HG02571 (cell line): ENCODE data around the gene MORC3.
"Not testable (repeated sequence)": the region's sequence is repeated elsewhere in the genome, so short reads cannot be mapped to it uniquely, and the experiment has no call there.

Experiments used
- ATAC-seq: cut with Tn5 transposase; IDR thresholded peaks from one replicate; pipeline ENCODE4 v1.9.1; 2021; ENCODE audit warnings: mild to moderate bottlenecking, moderate library complexity; ENCODE audit not compliant: unreplicated experiment

MORC3 gene, protein sequence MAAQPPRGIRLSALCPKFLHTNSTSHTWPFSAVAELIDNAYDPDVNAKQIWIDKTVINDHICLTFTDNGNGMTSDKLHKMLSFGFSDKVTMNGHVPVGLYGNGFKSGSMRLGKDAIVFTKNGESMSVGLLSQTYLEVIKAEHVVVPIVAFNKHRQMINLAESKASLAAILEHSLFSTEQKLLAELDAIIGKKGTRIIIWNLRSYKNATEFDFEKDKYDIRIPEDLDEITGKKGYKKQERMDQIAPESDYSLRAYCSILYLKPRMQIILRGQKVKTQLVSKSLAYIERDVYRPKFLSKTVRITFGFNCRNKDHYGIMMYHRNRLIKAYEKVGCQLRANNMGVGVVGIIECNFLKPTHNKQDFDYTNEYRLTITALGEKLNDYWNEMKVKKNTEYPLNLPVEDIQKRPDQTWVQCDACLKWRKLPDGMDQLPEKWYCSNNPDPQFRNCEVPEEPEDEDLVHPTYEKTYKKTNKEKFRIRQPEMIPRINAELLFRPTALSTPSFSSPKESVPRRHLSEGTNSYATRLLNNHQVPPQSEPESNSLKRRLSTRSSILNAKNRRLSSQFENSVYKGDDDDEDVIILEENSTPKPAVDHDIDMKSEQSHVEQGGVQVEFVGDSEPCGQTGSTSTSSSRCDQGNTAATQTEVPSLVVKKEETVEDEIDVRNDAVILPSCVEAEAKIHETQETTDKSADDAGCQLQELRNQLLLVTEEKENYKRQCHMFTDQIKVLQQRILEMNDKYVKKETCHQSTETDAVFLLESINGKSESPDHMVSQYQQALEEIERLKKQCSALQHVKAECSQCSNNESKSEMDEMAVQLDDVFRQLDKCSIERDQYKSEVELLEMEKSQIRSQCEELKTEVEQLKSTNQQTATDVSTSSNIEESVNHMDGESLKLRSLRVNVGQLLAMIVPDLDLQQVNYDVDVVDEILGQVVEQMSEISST

DNA sequence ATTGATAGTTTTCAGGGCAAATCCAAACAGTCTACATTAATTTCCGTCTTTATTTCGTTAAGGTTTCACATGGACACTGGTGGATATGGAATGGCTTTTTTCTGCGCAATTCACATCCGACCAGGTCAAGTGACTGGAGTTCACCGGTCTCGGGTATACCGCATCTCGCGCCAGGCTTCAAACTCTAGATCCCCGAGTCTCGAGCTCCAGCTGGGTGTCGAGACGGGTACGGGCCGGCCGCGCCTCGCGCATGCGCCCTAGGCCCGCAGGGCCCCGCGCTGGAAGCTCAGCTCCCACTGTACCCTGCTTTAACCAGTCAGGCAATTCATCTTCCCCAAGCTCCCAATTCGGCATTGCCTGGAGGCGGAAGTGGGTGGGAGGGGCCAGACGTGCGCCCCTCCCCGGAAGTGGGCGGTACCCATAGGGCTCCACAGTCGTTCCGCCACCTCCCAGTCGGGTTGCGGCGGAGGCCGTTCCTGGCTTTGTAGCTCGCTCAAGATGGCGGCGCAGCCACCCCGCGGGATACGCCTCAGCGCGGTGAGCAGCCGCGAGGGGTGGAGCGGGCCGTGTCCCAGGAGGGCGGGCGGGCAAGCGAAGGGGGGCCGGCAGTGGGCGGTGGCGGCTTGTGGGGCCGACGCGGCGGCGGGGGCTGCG lies at the start of gene MORC3:
TSS of gene MORC3 (plus strand) at position 431 of the 654 bp plus-strand sequence. CDS start at position 499, 68 bp downstream.
- ATAC-seq, result peak; percentile 89

GRCh38 chr21:36270786-36271695 lies 49.0 kb upstream of the MORC3 start:
- not testable (repeated sequence) for ATAC-seq

DNA sequence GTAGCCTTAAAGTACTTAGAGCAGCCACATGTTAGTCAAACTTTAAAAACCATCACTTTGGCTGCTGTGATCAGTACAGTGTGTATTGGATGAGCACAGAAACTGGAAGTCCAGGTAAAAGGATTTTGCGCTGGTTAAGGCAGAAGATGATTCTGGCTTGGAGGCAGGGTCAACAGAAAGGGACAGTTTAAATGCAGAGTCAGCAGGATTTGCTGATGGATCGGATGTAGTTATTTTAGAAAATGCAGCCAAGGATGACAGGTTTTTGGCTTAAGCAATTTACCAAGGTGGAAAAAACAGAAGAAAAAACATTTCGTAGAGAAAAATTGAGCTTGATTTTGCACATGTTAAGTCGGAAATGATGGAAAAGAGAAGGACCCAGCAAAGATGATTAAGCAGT lies 45.9 kb upstream of the MORC3 start:
- ATAC-seq, result no peak

DNA sequence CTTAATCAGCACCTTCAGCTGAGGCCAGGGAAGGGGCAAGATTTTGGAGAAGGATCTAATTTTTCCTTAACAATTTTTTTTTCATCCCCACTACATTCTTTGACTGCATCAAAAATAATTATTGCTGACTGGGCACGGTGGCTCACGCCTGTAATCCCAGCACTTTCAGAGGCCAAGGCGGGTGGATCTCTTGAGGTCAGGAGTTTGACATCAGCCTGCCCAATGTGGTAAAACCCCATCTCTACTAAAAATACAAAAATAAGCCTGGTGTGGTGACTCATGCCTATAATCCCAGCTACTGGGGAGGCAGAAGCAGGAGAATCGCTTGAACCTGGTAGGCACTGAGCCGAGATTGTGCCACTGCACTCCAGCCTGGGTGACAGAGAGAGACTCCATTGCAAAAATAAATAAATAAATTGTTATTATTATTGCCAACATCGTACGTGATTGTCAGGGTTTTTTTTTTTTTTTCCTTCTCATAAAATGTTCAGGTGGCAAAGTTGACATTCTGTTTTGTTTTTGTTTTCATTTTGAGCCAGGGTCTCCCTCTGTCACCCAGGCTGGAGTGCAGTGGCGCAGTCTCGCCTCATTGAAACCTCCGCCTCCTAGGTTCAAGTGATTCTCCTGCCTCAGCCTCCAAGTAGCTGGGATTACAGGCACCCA lies 37.3 kb upstream of the MORC3 start:
- no peak for ATAC-seq

DNA sequence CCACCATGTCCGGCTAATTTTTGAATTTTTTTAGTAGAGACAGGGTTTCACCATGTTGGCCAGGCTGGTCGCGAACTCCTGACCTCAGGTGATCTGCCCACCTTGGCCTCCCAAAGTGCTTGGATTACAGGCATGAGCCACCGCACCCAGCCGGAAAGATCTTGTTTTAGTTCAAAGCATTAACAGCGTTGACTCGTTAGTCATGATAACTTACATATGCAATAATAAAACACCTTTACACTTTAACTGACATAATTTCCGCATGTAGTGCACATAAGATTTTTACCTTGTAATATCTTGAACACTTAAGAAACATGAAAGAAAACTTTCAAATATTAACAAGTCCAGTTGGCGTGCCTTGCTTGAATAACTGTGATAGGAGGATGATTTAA lies 36.8 kb upstream of the MORC3 start:
- not testable (repeated sequence) for ATAC-seq

DNA sequence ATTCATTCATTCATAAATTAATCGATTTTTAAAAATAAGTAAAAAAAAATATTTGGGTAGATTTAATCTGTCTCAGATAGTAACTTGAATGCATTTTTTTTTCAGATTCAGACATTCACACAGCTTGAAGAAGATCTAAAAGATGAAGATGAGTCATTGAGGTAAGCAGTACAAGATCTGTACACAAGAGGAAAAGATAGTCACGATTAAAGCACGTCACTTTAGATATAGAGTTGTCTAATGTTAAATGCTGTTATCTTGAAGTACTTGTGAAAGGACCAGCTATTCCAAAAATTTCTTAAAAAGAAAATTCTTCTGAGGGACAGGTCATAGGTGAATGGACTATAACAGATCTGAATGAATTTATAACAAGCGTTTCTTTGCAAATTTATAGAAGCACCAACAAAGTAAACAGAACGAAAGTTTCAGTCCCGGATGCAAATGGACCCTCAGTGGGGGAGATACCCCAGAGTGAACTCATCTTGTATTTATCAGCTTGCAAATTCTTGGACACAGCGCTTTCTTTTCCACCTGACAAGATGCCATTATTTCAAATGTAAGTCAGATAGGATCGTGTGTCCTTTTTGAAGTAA lies 31.2 kb upstream of the MORC3 start:
- no peak for ATAC-seq

GRCh38 chr21:36291509-36291908 lies 28.5 kb upstream of the MORC3 start:
- no peak for ATAC-seq

DNA sequence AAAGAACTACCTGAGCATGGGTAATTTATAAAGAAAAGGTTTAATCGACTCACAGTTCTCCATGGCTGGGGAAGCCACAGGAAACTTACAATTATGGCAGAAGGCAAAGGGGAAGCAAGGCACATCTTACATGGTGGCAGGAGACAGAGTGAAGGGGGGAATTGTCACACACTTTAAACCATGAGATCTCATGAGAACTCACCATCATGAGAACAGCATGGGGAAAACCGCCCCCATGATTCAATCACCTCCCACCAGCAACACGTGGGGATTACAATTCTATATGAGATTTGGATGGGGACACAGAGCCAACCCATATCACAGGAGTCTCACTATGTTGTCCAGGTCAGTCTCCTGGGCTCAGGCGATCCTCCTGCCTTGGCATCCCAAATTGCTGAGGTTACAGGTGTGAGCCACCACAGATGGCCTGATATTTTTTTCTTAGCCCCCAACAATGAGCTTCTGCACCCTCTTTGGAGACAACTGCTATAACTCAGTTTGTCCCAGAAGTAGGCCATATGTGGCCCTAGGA lies 22.5 kb upstream of the MORC3 start:
- no peak for ATAC-seq

DNA sequence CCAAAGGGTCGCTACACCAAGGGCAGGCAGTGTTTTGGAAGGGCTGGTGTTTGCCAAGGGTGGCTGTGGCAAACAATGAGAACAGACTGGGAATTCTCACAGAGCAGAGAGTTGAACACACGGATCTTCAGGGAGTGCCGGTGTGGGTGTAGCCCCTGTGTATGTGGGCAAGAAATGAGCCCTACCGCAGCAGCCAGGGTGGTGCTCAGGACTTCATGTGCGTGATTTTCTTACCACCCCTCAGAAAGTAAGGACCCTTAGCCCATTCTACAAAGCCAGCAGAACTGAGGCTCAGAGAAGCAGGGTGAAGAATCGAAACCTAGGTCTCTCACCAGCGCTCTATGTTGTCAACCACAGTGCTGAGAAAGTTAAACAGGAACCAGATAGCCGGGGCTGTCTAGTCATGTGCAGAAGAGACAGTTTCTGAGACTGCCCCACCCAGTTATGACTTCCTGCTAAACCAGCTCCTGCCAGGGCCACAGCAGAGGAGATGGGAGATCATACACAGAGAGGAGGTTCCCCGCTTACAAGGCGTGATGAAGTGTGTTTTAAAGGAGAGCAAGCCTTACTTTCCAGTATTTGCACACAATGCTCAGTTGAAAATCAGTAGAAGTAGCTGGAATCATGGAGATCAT lies 21.9 kb upstream of the MORC3 start:
- ATAC-seq, result peak; percentile 98

DNA sequence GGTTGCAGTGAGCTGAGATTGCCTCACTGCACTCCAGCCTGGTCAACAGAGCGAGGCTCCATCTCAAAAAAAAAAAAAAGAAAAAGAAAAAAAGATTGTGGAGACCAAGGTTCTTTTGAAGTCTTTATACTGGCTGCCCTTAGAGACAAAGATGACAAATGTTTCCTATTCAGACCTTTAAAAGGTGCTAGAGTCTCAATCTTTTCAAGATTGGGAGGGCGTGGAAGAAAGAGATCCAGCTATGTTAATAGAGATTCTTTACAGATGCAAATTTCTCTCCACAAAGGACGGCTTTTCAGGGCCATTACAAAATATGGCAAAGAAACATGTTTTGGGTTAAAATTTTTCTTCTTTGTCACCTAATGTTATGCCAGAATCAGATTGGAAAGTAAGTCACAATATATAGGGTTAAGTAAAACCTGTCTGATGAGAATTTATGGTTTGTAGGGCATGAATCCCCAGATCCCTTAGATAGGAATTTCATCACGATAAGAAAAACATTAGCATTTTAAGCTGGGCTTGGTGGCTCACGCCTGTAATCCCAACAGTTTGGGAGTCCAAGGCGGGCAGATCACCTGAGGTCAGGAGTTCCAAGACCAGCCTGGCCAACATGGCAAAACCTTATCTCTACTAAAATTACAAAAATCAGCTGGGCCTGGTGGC lies 13.0 kb upstream of the MORC3 start:
- no peak for ATAC-seq

DNA sequence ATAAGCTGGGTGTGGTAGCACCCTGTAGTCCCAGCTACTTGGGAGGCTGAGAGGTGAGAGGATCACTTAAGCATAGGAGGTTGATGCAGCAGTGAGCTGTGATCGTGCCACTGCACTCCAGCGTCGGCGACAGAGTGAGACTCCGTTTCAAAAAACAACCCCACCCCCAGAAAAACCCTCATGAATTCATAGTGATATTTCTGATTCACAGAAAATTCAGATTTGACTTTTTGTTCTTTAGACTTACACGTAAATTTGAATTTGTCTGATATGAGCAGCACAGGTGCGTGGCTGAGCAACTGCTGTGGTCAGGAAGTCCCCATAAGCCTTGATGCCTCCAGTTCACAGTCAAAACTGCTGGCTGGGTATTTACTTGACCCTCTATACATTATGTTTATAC lies 10.0 kb upstream of the MORC3 start:
- ATAC-seq, result peak; percentile 68

DNA sequence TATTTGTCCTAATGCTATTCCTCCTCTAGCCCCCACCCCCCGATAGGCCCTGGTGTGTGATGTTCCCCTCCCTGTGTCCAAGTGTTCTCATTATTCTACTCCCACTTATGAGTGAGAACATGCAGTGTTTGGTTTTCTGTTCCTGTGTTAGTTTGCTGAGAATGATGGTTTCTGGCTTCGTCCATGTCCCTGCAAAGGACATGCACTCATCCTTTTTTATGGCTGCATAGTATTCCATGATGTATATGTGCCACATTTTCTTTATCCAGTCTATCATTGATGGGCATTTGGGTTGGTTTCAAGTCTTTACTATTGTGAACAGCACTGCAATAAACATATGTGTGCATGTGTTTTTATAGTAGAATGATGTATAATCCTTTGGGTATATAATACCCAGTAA lies 6.6 kb upstream of the MORC3 start:
- ATAC-seq, result not testable (repeated sequence)

DNA sequence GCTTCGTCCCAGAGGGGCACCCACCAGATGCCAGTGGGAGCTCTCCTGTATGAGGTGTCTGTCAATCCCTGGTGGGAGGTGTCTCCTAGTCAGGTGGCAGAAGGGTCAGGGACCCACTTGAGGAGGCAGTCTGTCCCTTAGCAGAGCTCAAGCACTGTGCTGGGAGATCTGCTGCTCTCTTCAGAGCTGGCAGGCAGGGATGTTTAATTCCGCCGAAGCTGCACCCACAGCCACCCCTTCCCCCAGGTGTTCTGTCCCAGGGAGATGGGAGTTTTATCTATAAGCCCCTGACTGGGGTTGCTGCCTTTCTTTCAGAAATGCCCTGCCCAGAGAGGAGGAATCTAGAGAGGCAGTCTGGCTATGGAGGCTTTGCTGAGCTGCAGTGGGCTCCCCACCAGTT lies 4.0 kb upstream of the MORC3 start:
- ATAC-seq, result not testable (repeated sequence)

DNA sequence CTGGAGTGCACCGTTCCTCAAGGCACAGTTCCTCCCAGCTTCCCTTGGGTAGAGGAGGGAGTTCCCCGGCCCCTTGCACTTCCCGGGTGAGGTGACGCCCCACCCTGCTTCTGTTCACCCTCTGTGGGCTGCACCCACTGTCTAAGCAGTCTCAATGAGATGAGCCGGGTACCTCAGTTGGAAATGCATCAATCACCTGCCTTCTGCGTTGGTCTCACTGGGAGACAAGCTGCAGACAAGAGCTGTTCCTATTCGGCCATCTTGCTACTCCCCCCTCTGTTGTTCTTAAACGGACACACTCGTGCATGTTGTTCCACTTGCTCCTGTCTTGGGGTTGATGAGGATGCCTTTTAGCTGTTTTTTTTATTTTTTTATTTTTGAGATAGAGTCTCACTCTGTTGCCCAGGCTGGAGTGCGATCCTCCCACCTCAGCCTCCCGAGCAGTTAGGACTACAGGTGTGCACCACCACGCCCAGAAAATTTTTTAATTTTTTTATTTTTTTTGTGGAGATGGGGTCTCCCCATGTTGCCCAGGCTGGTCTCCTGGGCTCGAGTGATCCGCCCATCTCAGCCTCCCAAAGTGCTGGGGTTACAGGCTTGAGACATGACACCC lies 3.0 kb upstream of the MORC3 start:
- ATAC-seq, result no peak

GRCh38 chr21:36319406-36319766 lies 611 bp upstream of the MORC3 start:
- not testable (repeated sequence) for ATAC-seq

GRCh38 chr21:36320421-36321324 lies 676 bp downstream of the MORC3 start:
- ATAC-seq, result peak; percentile 36
